Glutamatergic neuron (in vitro differentiated cells): Measurements from ENCODE around the gene NTSR1. TPM values are rescaled to one million over a fixed set of nuclear protein-coding genes. Genes with fewer than 3 reads are reported as not detected.
A peak's percentile ranks its signal among the peaks of the same experiment; 100 is the strongest.

Experiments
- DNase-seq: peaks from one replicate; pipeline ENCODE4 v3.0.0; 2022
- H3K27ac Mint-ChIP-seq: one replicate; pipeline ENCODE4 v1.8.0; 2020; ENCODE audit warnings: mild to moderate bottlenecking, mixed read lengths, inconsistent platforms; ENCODE audit not compliant: unreplicated experiment
- H3K27me3 Mint-ChIP-seq: one replicate; pipeline ENCODE4 v1.8.0; 2020; ENCODE audit warnings: mild to moderate bottlenecking, moderate library complexity, mixed read lengths, inconsistent platforms; ENCODE audit not compliant: unreplicated experiment
- H3K36me3 Mint-ChIP-seq: one replicate; pipeline ENCODE4 v1.8.0; 2020; ENCODE audit warnings: mild to moderate bottlenecking, mixed read lengths, inconsistent platforms; ENCODE audit not compliant: unreplicated experiment
- H3K4me1 Mint-ChIP-seq: one replicate; pipeline ENCODE4 v1.8.0; 2020; ENCODE audit warnings: mild to moderate bottlenecking, low read depth, mixed read lengths, inconsistent platforms; ENCODE audit not compliant: unreplicated experiment
- H3K4me3 Mint-ChIP-seq: one replicate; pipeline ENCODE4 v1.8.0; 2020; ENCODE audit warnings: mild to moderate bottlenecking, mixed read lengths, inconsistent platforms; ENCODE audit not compliant: unreplicated experiment
- H3K9me3 Mint-ChIP-seq: one replicate; pipeline ENCODE4 v1.8.0; 2020; ENCODE audit warnings: mild to moderate bottlenecking, moderate library complexity, mixed read lengths, inconsistent platforms; ENCODE audit not compliant: unreplicated experiment
- total RNA-seq: library from RNA; stranded (reverse); fragmentation: NEBNext Ultra II Directional; extraction: Animal tissue kit (Norgen Biotek cat#: 25700); gene quantifications from one replicate; pipeline ENCODE4 v1.2.1, GENCODE V29; 2021; ENCODE audit not compliant: unreplicated experiment
- TF ChIP-seq, protein P1 (sequence below): fragments of 200-600 bp; sonication (generic); IDR thresholded peaks from one replicate; pipeline ENCODE4 v1.5.0; 2021; ENCODE audit not compliant: partially characterized antibody, unreplicated experiment

NTSR1 gene
- total RNA-seq, 1 donor from 2014 or later = 4.0 TPM

DNA sequence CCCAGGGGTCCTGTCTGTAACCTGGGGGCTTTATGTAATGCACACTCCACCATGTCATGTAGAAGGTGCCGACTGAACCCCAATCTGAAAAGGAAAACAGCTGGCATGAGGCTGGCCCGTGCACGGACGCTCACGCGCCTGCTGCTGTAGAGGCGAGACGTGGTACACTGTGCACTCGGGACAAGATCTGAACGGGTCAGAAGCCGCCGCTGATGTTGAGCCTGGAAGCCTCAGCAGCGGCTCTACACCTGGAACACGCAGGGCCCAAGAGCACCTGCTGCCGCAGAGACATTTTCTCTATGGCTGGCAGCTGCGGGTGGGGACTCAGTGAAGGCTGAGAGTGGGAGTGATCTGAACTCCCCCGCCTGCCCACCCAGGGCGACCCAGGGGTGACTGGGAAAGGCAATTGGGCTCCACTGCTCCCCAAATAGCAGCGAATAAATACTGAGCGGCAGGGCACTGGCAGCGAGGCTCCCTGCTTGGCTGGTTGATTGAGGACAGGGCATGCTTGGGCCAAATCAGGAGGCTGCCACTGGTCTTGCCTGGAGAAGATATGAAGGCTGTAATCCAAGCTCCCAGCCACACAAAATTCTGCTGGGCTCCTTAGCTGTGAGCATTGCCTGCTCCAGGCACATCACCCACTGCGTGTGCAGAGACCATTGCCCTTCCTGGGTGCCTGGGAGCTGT is 93.5 kb downstream of the NTSR1 start:
- no peak for DNase-seq
- TF ChIP-seq, protein P1, sequence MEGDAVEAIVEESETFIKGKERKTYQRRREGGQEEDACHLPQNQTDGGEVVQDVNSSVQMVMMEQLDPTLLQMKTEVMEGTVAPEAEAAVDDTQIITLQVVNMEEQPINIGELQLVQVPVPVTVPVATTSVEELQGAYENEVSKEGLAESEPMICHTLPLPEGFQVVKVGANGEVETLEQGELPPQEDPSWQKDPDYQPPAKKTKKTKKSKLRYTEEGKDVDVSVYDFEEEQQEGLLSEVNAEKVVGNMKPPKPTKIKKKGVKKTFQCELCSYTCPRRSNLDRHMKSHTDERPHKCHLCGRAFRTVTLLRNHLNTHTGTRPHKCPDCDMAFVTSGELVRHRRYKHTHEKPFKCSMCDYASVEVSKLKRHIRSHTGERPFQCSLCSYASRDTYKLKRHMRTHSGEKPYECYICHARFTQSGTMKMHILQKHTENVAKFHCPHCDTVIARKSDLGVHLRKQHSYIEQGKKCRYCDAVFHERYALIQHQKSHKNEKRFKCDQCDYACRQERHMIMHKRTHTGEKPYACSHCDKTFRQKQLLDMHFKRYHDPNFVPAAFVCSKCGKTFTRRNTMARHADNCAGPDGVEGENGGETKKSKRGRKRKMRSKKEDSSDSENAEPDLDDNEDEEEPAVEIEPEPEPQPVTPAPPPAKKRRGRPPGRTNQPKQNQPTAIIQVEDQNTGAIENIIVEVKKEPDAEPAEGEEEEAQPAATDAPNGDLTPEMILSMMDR = no peak
- H3K36me3 Mint-ChIP-seq = peaks cover 7% of the 10 kb centered on the region
- H3K27me3 Mint-ChIP-seq = peaks cover 15% of the 10 kb centered on the region
- H3K4me1 Mint-ChIP-seq = peaks cover 9% of the 10 kb centered on the region
- no peak overlapping the region for H3K27ac Mint-ChIP-seq
- H3K4me3 Mint-ChIP-seq = no peak overlapping the region
- H3K9me3 Mint-ChIP-seq = peaks cover 3% of the 10 kb centered on the region

DNA sequence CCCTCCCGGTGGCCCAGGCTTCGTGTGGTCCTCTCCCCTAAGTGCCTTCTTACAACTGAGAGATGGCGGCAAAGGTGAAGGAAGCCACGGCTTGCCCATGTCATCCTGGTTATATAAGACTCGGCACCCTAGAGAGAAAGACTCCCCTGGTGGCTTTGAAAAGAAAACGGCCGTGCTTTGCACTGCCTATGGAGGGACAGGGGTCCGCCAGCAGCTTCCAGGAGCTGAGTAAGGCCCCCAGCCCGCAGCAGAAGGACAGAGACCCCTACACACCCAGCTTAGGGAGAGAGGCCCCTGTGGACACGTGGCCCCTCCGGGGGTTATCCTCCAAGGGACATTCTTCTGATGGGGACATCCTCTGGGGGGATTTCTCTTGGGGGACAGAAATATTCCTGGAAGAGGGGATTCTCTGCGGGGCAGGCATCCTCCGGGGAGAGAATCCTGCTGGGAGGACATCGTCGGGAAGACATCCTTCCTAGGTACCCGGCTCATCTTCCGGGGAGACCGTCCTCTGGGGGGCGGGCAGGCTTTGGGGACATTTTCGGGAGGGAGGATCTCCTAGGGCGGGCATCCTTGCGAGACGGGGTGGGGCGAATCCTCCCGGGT is 95.5 kb downstream of the NTSR1 start:
- Mint-ChIP-seq H3K27ac (peak overlapping the region; percentile 80), H3K9me3 (peaks cover 2% of the 10 kb centered on the region), H3K4me1 (peaks cover 9% of the 10 kb centered on the region), H3K27me3 (peaks cover 9% of the 10 kb centered on the region), H3K36me3 (no peaks in the 10 kb centered on the region), H3K4me3 (peak overlapping the region; percentile 86)
- TF ChIP-seq, protein P1 = no peak
- no peak for DNase-seq

DNA sequence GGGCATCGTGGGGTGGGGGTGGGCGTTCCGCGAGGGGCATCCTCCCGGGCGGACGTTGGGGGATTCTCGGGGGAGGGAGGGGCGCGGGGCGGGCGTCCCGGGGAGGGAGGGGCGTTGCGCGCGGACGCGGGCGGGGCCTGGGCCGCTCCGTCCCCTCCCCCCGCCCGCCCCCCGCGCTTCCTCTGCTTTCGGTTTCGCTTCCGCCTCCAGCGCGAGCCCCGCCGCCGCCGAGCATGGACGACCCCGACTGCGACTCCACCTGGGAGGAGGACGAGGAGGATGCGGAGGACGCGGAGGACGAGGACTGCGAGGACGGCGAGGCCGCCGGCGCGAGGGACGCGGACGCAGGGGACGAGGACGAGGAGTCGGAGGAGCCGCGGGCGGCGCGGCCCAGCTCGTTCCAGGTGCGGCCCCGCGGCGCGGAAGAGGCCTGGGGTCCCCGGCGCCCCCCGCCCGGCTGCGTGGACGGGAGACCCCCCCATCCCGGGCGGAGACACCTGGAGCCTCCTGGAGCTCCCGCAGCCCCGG is 96.1 kb downstream of the NTSR1 start, which contains the start of gene OGFR:
Gene OGFR, plus strand, starts transcription at position 209 of the 528 bp plus-strand sequence. Its CDS starts 25 bp downstream, at position 234.
- no peaks in the 10 kb centered on the region for H3K36me3 Mint-ChIP-seq
- peak; percentile 65 for DNase-seq
- H3K4me1 Mint-ChIP-seq = peaks cover 9% of the 10 kb centered on the region
- TF ChIP-seq, protein P1 = no peak
- H3K27ac Mint-ChIP-seq = peak within 1 kb of the TSS; percentile 80
- H3K9me3 Mint-ChIP-seq = peaks cover 2% of the 10 kb centered on the region
- H3K4me3 Mint-ChIP-seq = peak within 1 kb of the TSS; percentile 89
- peaks cover 9% of the 10 kb centered on the region for H3K27me3 Mint-ChIP-seq

DNA sequence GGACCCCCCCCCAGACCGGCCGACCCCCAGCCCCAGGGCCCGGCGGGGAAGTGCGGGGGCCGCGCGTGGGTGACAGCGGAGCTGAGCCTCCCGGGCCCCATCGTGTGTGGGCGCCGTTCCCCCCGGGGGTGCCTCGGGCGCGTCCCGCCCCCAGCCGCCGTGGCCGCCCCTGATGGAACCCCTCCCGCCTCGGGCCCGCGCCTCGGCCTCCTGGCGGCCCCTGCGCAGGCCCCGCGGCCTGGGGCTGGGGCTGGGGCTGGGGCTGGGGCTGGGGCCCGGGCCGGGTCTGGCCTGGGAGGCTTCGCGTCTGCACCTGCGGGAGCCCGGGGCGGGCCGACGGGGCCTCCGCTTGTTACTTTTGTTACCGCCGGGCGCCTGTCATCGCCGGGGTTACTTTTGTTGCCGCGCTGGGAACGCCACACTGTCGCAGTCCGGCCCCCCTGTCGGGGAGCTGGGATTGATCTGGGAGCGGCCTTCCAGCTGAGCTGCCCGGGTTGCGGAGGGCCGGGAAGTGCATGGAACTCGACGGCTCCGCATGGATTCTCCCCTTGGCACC is 96.6 kb downstream of the NTSR1 start:
- Mint-ChIP-seq H3K27me3 (peaks cover 9% of the 10 kb centered on the region), H3K4me1 (peaks cover 9% of the 10 kb centered on the region), H3K9me3 (peaks cover 2% of the 10 kb centered on the region), H3K27ac (no peak overlapping the region), H3K4me3 (peak overlapping the region; percentile 84), H3K36me3 (no peaks in the 10 kb centered on the region)
- TF ChIP-seq, protein P1 = no peak
- DNase-seq = no peak
